IPS DF 6.9 (cell line): Measurements from ENCODE around the gene CD99L2.
"Not testable (repeated sequence)": the region's sequence is repeated elsewhere in the genome, so short reads cannot be mapped to it uniquely, and the experiment has no call there.

ENCODE experiments used
- DNase-seq: peaks from one replicate; pipeline ENCODE4 v3.0.0-alpha.2; 2013; ENCODE audit warnings: low read depth, low spot score
- H3K27ac ChIP-seq: one replicate; pipeline ENCODE4 v1.5.1; 2013; ENCODE audit warnings: low read length, control low read depth
- H3K27me3 ChIP-seq: 2 replicates; pipeline ENCODE4 v1.6.1; 2013; ENCODE audit warnings: mild to moderate bottlenecking, low read length; ENCODE audit not compliant: control insufficient read depth, insufficient read depth
- H3K36me3 ChIP-seq: 2 replicates; pipeline ENCODE4 v1.6.1; 2013; ENCODE audit warnings: low read length; ENCODE audit not compliant: control insufficient read depth, insufficient read depth
- H3K4me1 ChIP-seq: 2 replicates; pipeline ENCODE4 v1.6.1; 2013; ENCODE audit warnings: low read length; ENCODE audit not compliant: control insufficient read depth, insufficient read depth
- H3K4me3 ChIP-seq: 2 replicates; pipeline ENCODE4 v1.5.1; 2013; ENCODE audit warnings: mild to moderate bottlenecking, low read length
- H3K9me3 ChIP-seq: 2 replicates; pipeline ENCODE4 v1.6.1; 2013; ENCODE audit warnings: low read length, inconsistent platforms; ENCODE audit not compliant: control insufficient read depth, insufficient read depth
- WGBS: extraction: QIAGEN DNeasy Blood & Tissue Kit; methylation state at CpG from one replicate; pipeline ENCODE4 v1.1.7; 2013; ENCODE audit warnings: mixed read lengths, missing lambda C conversion rate; ENCODE audit not compliant: insufficient read length, insufficient coverage; 5-methylcytosine and 5-hydroxymethylcytosine counted together

Gene CD99L2

GRCh38 chrX:150897421-150898320, 797 bp downstream of the CD99L2 start:
- H3K27me3 ChIP-seq: no peaks in the 10 kb centered on the region
- peak overlapping the region; percentile 90; the same call in 1 of the 2 replicates for H3K4me3 ChIP-seq
- peaks cover 5% of the 10 kb centered on the region; the same call in 1 of the 2 replicates for H3K4me1 ChIP-seq
- H3K36me3 ChIP-seq: no peaks in the 10 kb centered on the region
- no peaks in the 10 kb centered on the region for H3K9me3 ChIP-seq
- H3K27ac ChIP-seq: no peak overlapping the region
- DNase-seq: no peak
- no CpG with 5 or more reads among the region's 22 CpGs for WGBS

GRCh38 chrX:150896632-150897031, 1.8 kb downstream of the CD99L2 start:
- H3K4me3 ChIP-seq: no peak overlapping the region
- no peak for DNase-seq
- H3K4me1 ChIP-seq: peaks cover 2% of the 10 kb centered on the region; the same call in 1 of the 2 replicates
- no peak overlapping the region for H3K27ac ChIP-seq
- H3K27me3 ChIP-seq: no peaks in the 10 kb centered on the region
- no CpG with 5 or more reads among the region's 6 CpGs for WGBS
- no peaks in the 10 kb centered on the region for H3K36me3 ChIP-seq
- no peaks in the 10 kb centered on the region for H3K9me3 ChIP-seq

- no peak overlapping the region for H3K4me3 ChIP-seq
- no peak overlapping the region for H3K27ac ChIP-seq
- no peak for DNase-seq
- no peaks in the 10 kb centered on the region; the same call in 1 of the 2 replicates for H3K4me1 ChIP-seq
- H3K9me3 ChIP-seq: no peaks in the 10 kb centered on the region
- no peaks in the 10 kb centered on the region for H3K36me3 ChIP-seq
- H3K27me3 ChIP-seq: no peaks in the 10 kb centered on the region
- no CpG with 5 or more reads among the region's 5 CpGs for WGBS
These were observed 4.5 kb downstream of the CD99L2 start for GRCh38 chrX:150893936-150894335.

- no peaks in the 10 kb centered on the region for H3K27me3 ChIP-seq
- no peak overlapping the region for H3K4me3 ChIP-seq
- no CpG with 5 or more reads among the region's 3 CpGs for WGBS
- no peaks in the 10 kb centered on the region for H3K36me3 ChIP-seq
- H3K27ac ChIP-seq: no peak overlapping the region
- no peaks in the 10 kb centered on the region for H3K9me3 ChIP-seq
- no peak for DNase-seq
- H3K4me1 ChIP-seq: no peaks in the 10 kb centered on the region; the same call in 1 of the 2 replicates
These were observed 9.3 kb downstream of the CD99L2 start for GRCh38 chrX:150889131-150889530.

GRCh38 chrX:150887906-150888465, 10.5 kb downstream of the CD99L2 start:
- Histone ChIP-seq H3K9me3 (no peaks in the 10 kb centered on the region), H3K27ac (no peak overlapping the region), H3K4me3 (no peak overlapping the region), H3K27me3 (no peaks in the 10 kb centered on the region), H3K4me1 (no peaks in the 10 kb centered on the region; the same call in 1 of the 2 replicates), H3K36me3 (no peaks in the 10 kb centered on the region)
- no CpG with 5 or more reads among the region's 6 CpGs for WGBS
- DNase-seq: no peak

GRCh38 chrX:150887268-150887667, 11.2 kb downstream of the CD99L2 start:
- H3K27me3 ChIP-seq, DNase-seq, H3K4me3 ChIP-seq, H3K9me3 ChIP-seq, H3K36me3 ChIP-seq, H3K4me1 ChIP-seq, H3K27ac ChIP-seq: not testable (repeated sequence)
- WGBS: no CpG with 5 or more reads among the region's 9 CpGs

GRCh38 chrX:150886381-150886780, 12.1 kb downstream of the CD99L2 start:
- no peaks in the 10 kb centered on the region for H3K27me3 ChIP-seq
- WGBS: no CpG with 5 or more reads among the region's 7 CpGs
- H3K4me1 ChIP-seq: no peaks in the 10 kb centered on the region; the same call in 1 of the 2 replicates
- DNase-seq: no peak
- H3K9me3 ChIP-seq: no peaks in the 10 kb centered on the region
- no peaks in the 10 kb centered on the region for H3K36me3 ChIP-seq
- no peak overlapping the region for H3K27ac ChIP-seq
- no peak overlapping the region for H3K4me3 ChIP-seq

- no CpG with 5 or more reads among the region's 2 CpGs for WGBS
- no peaks in the 10 kb centered on the region for H3K36me3 ChIP-seq
- H3K27ac ChIP-seq: no peak overlapping the region
- DNase-seq: no peak
- no peaks in the 10 kb centered on the region for H3K4me1 ChIP-seq
- H3K27me3 ChIP-seq: no peaks in the 10 kb centered on the region
- no peaks in the 10 kb centered on the region for H3K9me3 ChIP-seq
- H3K4me3 ChIP-seq: no peak overlapping the region
These were observed 17.7 kb downstream of the CD99L2 start for GRCh38 chrX:150880808-150881165.

GRCh38 chrX:150879855-150880807, 18.3 kb downstream of the CD99L2 start:
- Histone ChIP-seq H3K36me3 (no peaks in the 10 kb centered on the region), H3K27me3 (no peaks in the 10 kb centered on the region), H3K4me1 (no peaks in the 10 kb centered on the region), H3K4me3 (no peak overlapping the region), H3K27ac (no peak overlapping the region), H3K9me3 (no peaks in the 10 kb centered on the region)
- no CpG with 5 or more reads among the region's 5 CpGs for WGBS
- no peak for DNase-seq

- not testable (repeated sequence) for H3K36me3 ChIP-seq, H3K9me3 ChIP-seq, DNase-seq, H3K4me3 ChIP-seq, H3K27ac ChIP-seq, H3K4me1 ChIP-seq, H3K27me3 ChIP-seq
- no CpG with 5 or more reads among the region's 2 CpGs for WGBS
These were observed 22.8 kb downstream of the CD99L2 start for GRCh38 chrX:150875621-150876020.
